Activated CD8-positive, alpha-beta memory T cell treated with anti-CD3 and anti-CD28 coated beads for 1 hour (primary cell): Measurements from ENCODE around the gene TMEM259.

Source experiments
- DNase-seq, 2 donors: peaks; one replicate each; pipeline ENCODE4 v3.0.0-alpha.2; 2020; ENCODE audit warnings: low read depth in 1 of 2; ENCODE audit errors: extremely low read depth in 1 of 2

TMEM259 gene

DNA sequence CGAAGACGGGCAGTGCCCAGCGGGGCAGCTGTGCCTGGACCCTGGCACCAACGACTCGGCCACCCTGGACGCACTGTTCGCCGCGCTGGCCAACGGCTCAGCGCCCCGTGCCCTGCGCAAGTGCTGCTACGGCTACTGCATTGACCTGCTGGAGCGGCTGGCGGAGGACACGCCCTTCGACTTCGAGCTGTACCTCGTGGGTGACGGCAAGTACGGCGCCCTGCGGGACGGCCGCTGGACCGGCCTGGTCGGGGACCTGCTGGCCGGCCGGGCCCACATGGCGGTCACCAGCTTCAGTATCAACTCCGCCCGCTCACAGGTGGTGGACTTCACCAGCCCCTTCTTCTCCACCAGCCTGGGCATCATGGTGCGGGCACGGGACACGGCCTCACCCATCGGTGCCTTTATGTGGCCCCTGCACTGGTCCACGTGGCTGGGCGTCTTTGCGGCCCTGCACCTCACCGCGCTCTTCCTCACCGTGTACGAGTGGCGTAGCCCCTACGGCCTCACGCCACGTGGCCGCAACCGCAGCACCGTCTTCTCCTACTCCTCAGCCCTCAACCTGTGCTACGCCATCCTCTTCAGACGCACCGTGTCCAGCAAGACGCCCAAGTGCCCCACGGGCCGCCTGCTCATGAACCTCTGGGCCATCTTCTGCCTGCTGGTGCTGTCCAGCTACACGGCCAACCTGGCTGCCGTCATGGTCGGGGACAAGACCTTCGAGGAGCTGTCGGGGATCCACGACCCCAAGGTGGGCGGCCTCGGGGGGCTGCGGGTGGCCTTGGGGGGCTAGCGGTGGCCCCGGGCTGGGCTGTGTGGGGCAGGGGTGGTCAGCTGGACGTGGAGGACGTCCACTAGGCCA lies 15.9 kb downstream of the TMEM259 start:
- no peak for DNase-seq

GRCh38 chr19:1004204-1004802 lies 16.6 kb downstream of the TMEM259 start:
- DNase-seq = no peak

- DNase-seq = no peak
These were observed 17.6 kb downstream of the TMEM259 start for GRCh38 chr19:1003283-1003682.

GRCh38 chr19:1002600-1002999 lies 18.3 kb downstream of the TMEM259 start:
- no peak for DNase-seq

DNA sequence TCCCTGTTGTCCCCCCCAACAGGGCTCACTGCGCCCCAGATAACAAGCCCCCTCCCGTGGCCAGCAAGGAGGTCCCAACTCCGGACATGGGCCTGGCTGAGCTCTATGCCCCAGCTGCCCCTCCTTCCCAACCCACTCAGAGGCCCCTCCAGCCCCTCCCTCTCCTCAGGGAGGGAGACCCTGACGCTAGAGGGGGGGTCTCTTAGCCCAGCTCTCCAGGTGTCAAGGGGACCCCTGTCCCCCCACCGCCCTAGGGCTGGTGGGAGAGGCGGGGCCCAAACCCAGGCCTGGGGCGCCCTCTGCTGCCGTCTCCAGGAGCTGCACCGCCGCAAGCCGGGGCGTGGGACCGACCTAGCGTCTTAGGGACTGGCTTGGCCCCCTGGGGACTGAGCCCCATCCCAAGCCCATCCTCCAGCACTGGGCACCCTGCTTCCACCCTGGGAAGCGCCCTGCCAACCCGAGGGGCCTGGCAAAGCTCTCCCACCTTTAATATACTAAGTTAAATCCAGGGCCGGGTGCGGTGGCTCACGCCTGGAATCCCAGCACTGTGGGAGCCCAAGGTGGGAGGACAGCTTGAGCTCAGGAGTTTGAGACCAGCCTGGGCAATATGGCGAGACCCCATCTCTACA lies 19.3 kb downstream of the TMEM259 start:
- peak in 1 of 2 donors; percentile 63 for DNase-seq

DNA sequence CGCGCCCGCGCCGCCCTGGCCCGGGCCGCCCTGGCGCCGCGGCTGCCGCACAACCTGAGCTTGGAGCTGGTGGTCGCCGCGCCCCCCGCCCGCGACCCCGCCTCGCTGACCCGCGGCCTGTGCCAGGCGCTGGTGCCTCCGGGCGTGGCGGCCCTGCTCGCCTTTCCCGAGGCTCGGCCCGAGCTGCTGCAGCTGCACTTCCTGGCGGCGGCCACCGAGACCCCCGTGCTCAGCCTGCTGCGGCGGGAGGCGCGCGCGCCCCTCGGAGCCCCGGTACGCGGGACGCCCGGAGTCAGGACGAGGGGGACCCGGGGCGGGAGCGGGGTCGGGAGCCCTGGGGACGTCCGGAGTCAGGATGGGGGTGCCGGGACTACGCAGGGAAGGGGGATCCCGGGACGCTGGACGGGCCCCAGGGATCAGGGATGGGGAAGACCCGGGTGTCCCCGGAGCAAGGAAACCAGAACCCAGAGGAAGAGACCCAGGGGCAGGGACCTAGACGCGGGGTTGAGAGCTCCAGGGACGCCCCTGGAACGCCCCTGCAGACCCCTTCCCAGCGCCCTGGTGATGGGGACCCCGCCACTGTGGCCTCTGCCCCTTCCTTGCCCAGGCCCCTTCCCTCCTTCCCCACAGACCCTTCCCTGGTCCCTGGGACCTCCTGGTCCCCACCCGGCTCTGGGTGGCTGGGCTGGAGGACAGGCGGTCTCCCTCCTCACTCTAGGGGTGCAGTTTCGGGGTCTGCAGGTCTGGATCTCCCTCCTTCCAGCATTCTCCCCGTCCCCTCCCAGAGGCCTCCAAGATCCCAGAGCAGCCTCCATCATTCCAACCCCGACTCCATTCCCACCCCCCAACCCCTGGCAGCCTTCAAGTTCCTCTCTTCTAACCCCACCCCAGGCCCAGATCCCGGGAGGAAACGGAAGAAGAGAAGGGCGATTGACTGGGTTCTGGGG lies 20.1 kb downstream of the TMEM259 start:
- DNase-seq = no peak

DNA sequence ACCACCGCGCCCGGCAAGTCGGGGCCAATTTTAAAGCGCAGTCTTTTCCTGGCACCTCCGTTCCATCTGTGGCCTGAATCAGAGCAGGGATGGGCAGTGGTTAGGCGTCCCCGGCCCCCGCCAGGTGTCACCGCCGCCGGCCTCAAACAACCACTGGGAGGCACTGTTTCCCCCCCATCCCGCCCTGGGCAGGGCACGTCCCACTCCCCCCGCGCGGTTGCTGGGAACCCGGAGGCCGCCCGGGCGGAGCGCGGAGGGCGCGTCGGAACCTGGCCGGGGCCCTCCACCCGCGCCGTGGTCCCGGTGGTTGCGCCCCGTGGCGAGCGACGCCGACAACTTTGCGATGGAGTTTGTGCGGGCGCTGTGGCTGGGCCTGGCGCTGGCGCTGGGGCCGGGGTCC lies 20.8 kb downstream of the TMEM259 start, which contains the start of gene GRIN3B:
GRIN3B (plus strand) TSS at position 325 of the 400 bp plus-strand sequence; CDS start at position 344, 19 bp downstream.
- DNase-seq = peak; percentile 34 to 51

DNA sequence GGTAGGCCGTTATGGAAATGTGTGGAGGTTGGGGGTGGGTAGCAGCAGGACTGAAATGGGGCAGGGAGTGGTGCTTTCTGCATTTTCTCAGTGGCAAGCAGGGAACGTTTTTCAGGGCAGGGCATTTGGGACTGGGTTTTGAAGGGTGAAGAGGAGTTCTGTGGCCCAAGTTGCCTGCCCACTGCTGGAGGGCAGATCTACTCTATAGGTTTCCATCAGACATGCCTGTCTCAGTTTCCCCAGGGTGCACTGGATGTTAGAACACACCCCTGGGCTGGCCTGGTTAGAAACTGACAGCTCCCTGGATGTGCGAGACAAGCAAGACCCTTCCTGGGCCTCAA lies 21.6 kb downstream of the TMEM259 start:
- no peak for DNase-seq

GRCh38 chr19:998064-998463 lies 22.9 kb downstream of the TMEM259 start:
- DNase-seq = no peak

- DNase-seq = peak; percentile 37 to 96
These were observed 24.7 kb downstream of the TMEM259 start for GRCh38 chr19:996051-996838.

- DNase-seq = no peak
These were observed 25.7 kb downstream of the TMEM259 start for GRCh38 chr19:995051-995827.

- DNase-seq = no peak
These were observed 26.4 kb downstream of the TMEM259 start for GRCh38 chr19:994516-994915.

DNA sequence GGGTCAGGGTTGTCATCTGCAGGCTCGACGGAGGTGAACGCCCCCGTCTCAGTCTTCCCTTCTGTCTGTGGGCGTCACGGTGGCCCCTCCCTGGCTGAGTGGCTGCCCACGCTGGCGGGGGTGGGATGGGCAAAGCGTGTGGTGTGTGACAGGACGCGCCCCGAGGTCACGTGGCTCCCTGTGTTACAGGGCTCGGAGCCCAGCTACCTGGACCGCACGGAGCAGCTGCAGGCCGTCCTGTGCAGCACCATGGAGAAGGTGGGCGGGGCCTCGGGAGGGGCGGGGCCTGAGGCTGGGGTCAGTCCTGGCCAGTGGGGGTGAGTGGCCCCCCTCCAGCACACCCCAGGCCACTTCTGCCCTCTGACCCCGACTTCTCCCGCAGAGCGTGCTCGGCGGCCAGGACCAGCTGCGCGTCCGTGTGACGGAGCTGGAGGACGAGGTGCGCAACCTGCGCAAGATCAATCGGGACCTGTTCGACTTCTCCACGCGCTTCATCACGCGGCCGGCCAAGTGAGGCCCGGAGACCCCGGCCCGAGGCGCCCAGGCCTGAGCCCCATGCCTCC lies 27.0 kb downstream of the TMEM259 start:
- no peak for DNase-seq

DNA sequence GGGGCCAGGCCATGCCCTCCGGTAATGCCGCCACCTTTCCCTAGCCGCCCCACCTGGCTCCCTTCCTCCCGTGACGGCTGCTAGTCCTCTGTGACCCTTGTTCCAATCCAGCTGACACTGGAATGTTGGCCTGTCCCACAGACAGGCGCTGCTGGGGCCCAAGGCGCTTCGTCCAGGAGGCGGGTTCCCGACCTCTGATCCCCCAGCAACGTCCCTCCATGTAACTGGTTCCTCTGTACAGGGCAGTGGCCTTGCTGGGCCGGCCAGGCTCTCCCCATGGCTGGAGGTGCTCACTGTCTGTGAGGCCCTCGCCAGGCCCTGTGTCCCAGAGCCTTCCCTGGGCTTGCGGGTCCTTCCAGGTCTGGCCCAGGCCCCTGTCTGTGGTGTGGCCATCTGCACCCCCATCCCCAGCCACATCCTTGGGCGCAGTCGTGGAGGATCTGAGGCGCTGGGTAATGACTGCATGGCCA lies 27.5 kb downstream of the TMEM259 start:
- no peak for DNase-seq

DNA sequence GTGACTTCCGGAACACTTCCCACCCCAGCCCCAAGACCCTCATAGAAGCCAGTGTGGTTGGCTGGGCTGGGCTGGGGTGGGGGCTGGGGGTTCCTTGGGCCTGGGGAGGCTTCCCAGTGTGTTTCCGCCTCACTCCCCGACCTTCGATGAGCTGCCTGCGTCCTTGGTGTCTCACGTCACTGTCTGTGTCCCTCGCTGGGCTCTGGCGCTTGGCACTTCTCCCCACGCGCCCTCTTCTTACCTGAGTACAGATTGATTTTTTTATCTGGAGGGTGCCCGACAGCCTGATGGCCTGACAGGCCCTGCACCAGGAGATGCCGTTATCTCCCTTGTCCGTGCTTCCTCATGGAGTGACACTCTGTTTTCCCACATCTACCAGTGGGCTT lies 28.3 kb downstream of the TMEM259 start:
- no peak for DNase-seq

GRCh38 chr19:991932-992669 lies 28.8 kb downstream of the TMEM259 start:
- DNase-seq = no peak

DNA sequence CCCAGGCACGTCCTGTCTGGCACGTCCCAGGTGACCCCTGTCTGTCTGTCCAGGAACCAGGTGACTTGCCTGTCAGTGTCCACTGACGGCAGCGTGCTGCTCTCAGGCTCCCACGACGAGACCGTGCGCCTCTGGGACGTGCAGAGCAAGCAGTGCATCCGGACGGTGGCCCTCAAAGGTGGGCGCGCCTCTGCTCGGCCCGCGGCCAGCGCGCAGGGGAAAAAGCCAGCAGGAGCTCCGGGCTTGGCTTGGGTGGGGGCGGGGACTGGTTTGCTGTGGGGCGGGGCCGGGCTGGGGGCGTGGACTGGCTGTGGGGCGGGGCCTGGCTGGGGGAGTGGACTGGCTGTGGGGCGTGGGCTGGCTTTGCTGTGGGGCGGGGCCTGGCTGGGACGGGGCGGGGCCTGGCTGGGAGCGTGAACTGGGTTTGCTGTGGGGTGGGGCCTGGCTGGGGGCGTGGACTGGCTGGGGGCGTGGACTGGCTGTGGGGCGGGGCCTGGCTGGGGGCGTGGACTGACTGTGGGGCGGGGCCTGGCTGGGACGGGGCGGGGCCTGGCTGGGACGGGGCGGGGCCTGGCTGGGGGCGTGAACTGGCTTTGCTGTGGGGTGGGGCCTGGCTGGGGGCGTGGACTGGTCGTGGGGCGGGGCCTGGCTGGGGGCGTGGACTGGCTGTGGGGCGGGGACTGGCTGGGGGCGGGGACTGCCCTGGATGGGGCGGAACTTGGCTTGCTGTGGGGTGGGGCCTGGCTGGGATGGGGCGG lies 29.6 kb downstream of the TMEM259 start:
- peak; percentile 33 to 36 for DNase-seq
